Endodermal cell (in vitro differentiated cells): ENCODE measurements around the gene LRRC45. TPM values are rescaled to one million over a fixed set of nuclear protein-coding genes. Genes with fewer than 3 reads are reported as not detected.

Source experiments
- DNase-seq: peaks from one replicate; pipeline ENCODE4 v3.0.0-alpha.2; 2017
- H3K27ac ChIP-seq: 2 replicates; pipeline ENCODE4 v1.5.1; 2013; ENCODE audit warnings: mild to moderate bottlenecking, low read depth, low read length, moderate library complexity
- H3K27me3 ChIP-seq: 2 replicates; pipeline ENCODE4 v1.6.1; 2013; ENCODE audit warnings: mild to moderate bottlenecking, low read length, moderate library complexity; ENCODE audit not compliant: insufficient read depth, control insufficient read depth, poor library complexity, severe bottlenecking
- H3K36me3 ChIP-seq: 2 replicates; pipeline ENCODE4 v1.7.0; 2013; ENCODE audit warnings: mild to moderate bottlenecking, low read length, moderate library complexity; ENCODE audit not compliant: control insufficient read depth, insufficient read depth
- H3K4me1 ChIP-seq: one replicate; pipeline ENCODE4 v1.7.0; 2013; ENCODE audit warnings: low read length; ENCODE audit not compliant: control insufficient read depth, insufficient read depth
- H3K4me3 ChIP-seq: 2 replicates; pipeline ENCODE4 v1.5.1; 2013; ENCODE audit warnings: mild to moderate bottlenecking, low read length, moderate library complexity
- H3K9ac ChIP-seq: 2 replicates; pipeline ENCODE4 v1.6.1; 2013; ENCODE audit warnings: mild to moderate bottlenecking, low read length, moderate library complexity; ENCODE audit not compliant: poor library complexity, severe bottlenecking; ENCODE audit errors: extremely low read depth
- H3K9me3 ChIP-seq: 2 replicates; pipeline ENCODE4 v1.6.1; 2013; ENCODE audit warnings: mild to moderate bottlenecking, low read length, moderate library complexity; ENCODE audit not compliant: control insufficient read depth
- H3K27ac Mint-ChIP-seq: 2 replicates; pipeline ENCODE4 v1.8.0; 2020; ENCODE audit warnings: mixed read lengths
- H3K27me3 Mint-ChIP-seq: 2 replicates; pipeline ENCODE4 v1.8.0; 2021; ENCODE audit warnings: mild to moderate bottlenecking, mixed read lengths; ENCODE audit not compliant: insufficient read depth
- H3K36me3 Mint-ChIP-seq: 2 replicates; pipeline ENCODE4 v1.8.0; 2020; ENCODE audit warnings: low read depth, mixed read lengths
- H3K4me1 Mint-ChIP-seq: 2 replicates; pipeline ENCODE4 v1.8.0; 2020; ENCODE audit warnings: mixed read lengths
- H3K4me3 Mint-ChIP-seq: 2 replicates; pipeline ENCODE4 v1.8.0; 2020; ENCODE audit warnings: mild to moderate bottlenecking, moderate library complexity, mixed read lengths
- H3K9me3 Mint-ChIP-seq: 2 replicates; pipeline ENCODE4 v1.8.0; 2020; ENCODE audit warnings: mild to moderate bottlenecking, mixed read lengths
- WGBS, 2 experiments: methylation state at CpG; one replicate each; pipeline versions ENCODE4 v1.1.5 to v1.1.7; 2013; ENCODE audit warnings: missing lambda C conversion rate in 2 of 2, mixed read lengths in 1 of 2; ENCODE audit not compliant: insufficient coverage in 1 of 2, insufficient read length in 1 of 2; 5-methylcytosine and 5-hydroxymethylcytosine counted together
- total RNA-seq, 2 donors: library from RNA; stranded (reverse); fragmentation: NEBNext Ultra II Directional in 1 of 2; extraction: Animal tissue kit (Norgen Biotek cat#: 25700) in 1 of 2; gene quantifications; 2 replicates in 1 of 2; 3 replicates in 1 of 2; pipeline ENCODE4 v1.2.1, GENCODE V29; 2021
- TF ChIP-seq, protein P1 (sequence below): fragments of 200-600 bp; sonication (generic); conservative IDR thresholded peaks from 2 replicates; pipeline ENCODE4 v1.5.0; 2021; ENCODE audit warnings: antibody characterized with exemption, mild to moderate bottlenecking

The LRRC45 gene
- total RNA-seq, 2 donors from 2014 or later: 35.1 to 38.9 TPM

DNA sequence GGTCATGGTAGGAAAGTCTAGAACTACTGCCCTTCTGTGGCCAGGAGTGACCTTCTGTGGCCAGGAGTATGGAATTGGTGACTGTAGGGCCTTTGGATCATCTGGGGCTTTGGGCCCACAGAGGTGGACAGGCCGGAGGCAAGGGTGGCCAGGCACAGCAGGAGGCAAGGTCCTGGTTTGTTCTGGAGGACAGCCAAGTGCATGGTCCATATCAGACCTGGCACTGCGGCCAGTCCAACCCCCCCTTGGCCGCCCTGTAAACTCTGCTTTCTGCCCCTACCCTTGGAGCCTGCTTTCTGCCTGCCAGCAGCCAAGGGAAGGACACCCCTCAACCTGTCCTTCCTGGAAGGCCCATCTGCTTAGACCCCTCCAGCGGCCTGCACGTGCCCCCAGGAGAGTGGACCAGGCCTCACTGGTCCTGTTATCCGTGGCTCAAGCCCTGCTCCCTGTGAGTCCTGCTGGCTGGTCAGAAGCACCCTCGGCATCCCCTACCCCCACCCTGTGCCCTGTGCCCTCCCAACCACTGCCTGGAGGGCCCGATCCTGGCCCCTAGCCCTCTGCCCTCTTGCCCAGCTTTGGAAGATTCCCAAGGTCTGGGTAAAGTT, 16.7 kb downstream of the LRRC45 start:
- no peak overlapping the region for H3K4me3 Mint-ChIP-seq
- DNase-seq: no peak
- H3K4me1 Mint-ChIP-seq: peaks cover 4% of the 10 kb centered on the region
- Histone ChIP-seq H3K9ac (no peak overlapping the region), H3K36me3 (no peaks in the 10 kb centered on the region), H3K27ac (no peak overlapping the region), H3K27me3 (no peaks in the 10 kb centered on the region), H3K9me3 (no peaks in the 10 kb centered on the region), H3K4me1 (no peaks in the 10 kb centered on the region), H3K4me3 (no peak overlapping the region)
- no peaks in the 10 kb centered on the region for H3K36me3 Mint-ChIP-seq
- H3K9me3 Mint-ChIP-seq: peaks cover 8% of the 10 kb centered on the region
- H3K27ac Mint-ChIP-seq: no peak overlapping the region
- TF ChIP-seq, protein P1, sequence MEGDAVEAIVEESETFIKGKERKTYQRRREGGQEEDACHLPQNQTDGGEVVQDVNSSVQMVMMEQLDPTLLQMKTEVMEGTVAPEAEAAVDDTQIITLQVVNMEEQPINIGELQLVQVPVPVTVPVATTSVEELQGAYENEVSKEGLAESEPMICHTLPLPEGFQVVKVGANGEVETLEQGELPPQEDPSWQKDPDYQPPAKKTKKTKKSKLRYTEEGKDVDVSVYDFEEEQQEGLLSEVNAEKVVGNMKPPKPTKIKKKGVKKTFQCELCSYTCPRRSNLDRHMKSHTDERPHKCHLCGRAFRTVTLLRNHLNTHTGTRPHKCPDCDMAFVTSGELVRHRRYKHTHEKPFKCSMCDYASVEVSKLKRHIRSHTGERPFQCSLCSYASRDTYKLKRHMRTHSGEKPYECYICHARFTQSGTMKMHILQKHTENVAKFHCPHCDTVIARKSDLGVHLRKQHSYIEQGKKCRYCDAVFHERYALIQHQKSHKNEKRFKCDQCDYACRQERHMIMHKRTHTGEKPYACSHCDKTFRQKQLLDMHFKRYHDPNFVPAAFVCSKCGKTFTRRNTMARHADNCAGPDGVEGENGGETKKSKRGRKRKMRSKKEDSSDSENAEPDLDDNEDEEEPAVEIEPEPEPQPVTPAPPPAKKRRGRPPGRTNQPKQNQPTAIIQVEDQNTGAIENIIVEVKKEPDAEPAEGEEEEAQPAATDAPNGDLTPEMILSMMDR: no peak
- WGBS, 2 experiments: 87 to 91% methylated on average over 5 to 8 of the region's 8 CpGs
- H3K27me3 Mint-ChIP-seq: peaks cover 17% of the 10 kb centered on the region

DNA sequence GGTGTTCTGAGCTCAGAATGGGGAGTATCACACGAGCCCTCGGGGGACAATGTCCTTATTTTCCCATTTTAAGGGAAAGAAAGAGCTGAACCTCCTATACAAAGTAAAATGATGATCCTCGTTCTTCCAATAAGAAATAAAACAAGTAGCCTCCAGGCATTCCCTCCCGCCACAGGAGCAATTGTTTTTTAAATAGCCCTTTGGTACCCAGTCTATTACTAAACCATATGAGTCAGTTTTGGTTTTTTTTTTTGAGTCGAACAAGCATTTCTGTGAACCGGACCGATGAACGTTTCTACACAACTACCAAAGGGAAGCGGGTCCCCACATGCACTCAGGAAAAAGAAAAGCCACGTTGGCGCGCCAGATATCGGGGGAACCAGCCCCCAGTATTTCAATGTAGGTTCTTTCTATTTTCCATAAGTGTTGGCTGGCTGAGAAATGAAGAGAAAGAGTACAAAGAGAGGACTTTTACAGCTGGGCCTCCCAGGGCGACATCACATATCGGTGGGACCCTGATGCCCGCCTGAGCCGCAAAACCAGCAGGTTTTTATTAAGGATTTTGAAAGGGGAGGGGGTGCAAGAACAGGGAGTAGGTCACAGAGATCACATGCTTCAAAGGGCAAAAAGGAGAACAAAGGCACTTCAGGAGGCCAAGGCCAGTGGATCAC, 18.2 kb downstream of the LRRC45 start:
- H3K4me1 ChIP-seq: no peaks in the 10 kb centered on the region

DNA sequence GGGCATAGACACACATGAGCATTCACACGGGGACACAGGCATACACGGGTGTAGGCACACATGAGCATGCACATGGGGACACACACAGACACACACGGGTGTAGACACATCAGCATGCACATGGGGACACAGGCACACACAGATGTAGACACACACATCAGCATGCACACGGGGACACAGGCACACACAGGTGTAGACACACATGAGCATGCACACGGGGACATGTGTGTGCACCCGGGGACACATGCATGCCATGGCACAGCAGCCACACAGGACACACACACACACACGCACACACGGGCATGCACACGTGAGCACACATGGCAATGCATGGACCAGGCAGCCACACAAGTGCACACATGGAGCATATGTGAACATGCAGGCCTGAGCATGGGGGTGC, 19.5 kb downstream of the LRRC45 start:
- Histone ChIP-seq H3K9me3 (no peaks in the 10 kb centered on the region), H3K4me1 (no peaks in the 10 kb centered on the region), H3K9ac (no peak overlapping the region), H3K36me3 (peaks cover 11% of the 10 kb centered on the region), H3K4me3 (no peak overlapping the region), H3K27me3 (no peaks in the 10 kb centered on the region), H3K27ac (no peak overlapping the region)
- H3K9me3 Mint-ChIP-seq: peaks cover 7% of the 10 kb centered on the region
- TF ChIP-seq, protein P1: no peak
- peaks cover 17% of the 10 kb centered on the region for H3K27me3 Mint-ChIP-seq
- H3K27ac Mint-ChIP-seq: no peak overlapping the region
- H3K4me3 Mint-ChIP-seq: no peak overlapping the region
- peaks cover 4% of the 10 kb centered on the region for H3K4me1 Mint-ChIP-seq
- peaks cover 9% of the 10 kb centered on the region for H3K36me3 Mint-ChIP-seq
- no peak for DNase-seq
- 93 to 99% methylated on average over 7 to 9 of the region's 9 CpGs for WGBS, 2 experiments

More for the DNA sequence above, 18.2 kb downstream of the LRRC45 start:
- no peaks in the 10 kb centered on the region for H3K36me3 Mint-ChIP-seq
- 81 to 82% methylated on average over 13 to 17 of the region's 17 CpGs for WGBS, 2 experiments
- H3K4me3 Mint-ChIP-seq: no peak overlapping the region
- peaks cover 4% of the 10 kb centered on the region for H3K4me1 Mint-ChIP-seq
- H3K9me3 ChIP-seq: no peaks in the 10 kb centered on the region
- no peak for DNase-seq
- H3K27ac ChIP-seq: no peak overlapping the region
- H3K9ac ChIP-seq: no peak overlapping the region
- H3K27me3 Mint-ChIP-seq: peaks cover 17% of the 10 kb centered on the region
- no peaks in the 10 kb centered on the region for H3K27me3 ChIP-seq
- TF ChIP-seq, protein P1: no peak
- H3K27ac Mint-ChIP-seq: no peak overlapping the region
- H3K9me3 Mint-ChIP-seq: peaks cover 8% of the 10 kb centered on the region
- no peak overlapping the region for H3K4me3 ChIP-seq
- H3K36me3 ChIP-seq: no peaks in the 10 kb centered on the region
